Glutamatergic neuron (in vitro differentiated cells): ENCODE data around the gene LAMTOR1. TPM values are rescaled to one million over a fixed set of nuclear protein-coding genes. Genes with fewer than 3 reads are reported as not detected.
A peak's percentile ranks its signal among the peaks of the same experiment; 100 is the strongest.

ENCODE experiments used
- DNase-seq: peaks from one replicate; pipeline ENCODE4 v3.0.0; 2022
- H3K27ac Mint-ChIP-seq: one replicate; pipeline ENCODE4 v1.8.0; 2020; ENCODE audit warnings: mild to moderate bottlenecking, mixed read lengths, inconsistent platforms; ENCODE audit not compliant: unreplicated experiment
- H3K27me3 Mint-ChIP-seq: one replicate; pipeline ENCODE4 v1.8.0; 2020; ENCODE audit warnings: mild to moderate bottlenecking, moderate library complexity, mixed read lengths, inconsistent platforms; ENCODE audit not compliant: unreplicated experiment
- H3K36me3 Mint-ChIP-seq: one replicate; pipeline ENCODE4 v1.8.0; 2020; ENCODE audit warnings: mild to moderate bottlenecking, mixed read lengths, inconsistent platforms; ENCODE audit not compliant: unreplicated experiment
- H3K4me1 Mint-ChIP-seq: one replicate; pipeline ENCODE4 v1.8.0; 2020; ENCODE audit warnings: mild to moderate bottlenecking, low read depth, mixed read lengths, inconsistent platforms; ENCODE audit not compliant: unreplicated experiment
- H3K4me3 Mint-ChIP-seq: one replicate; pipeline ENCODE4 v1.8.0; 2020; ENCODE audit warnings: mild to moderate bottlenecking, mixed read lengths, inconsistent platforms; ENCODE audit not compliant: unreplicated experiment
- H3K9me3 Mint-ChIP-seq: one replicate; pipeline ENCODE4 v1.8.0; 2020; ENCODE audit warnings: mild to moderate bottlenecking, moderate library complexity, mixed read lengths, inconsistent platforms; ENCODE audit not compliant: unreplicated experiment
- total RNA-seq: library from RNA; stranded (reverse); fragmentation: NEBNext Ultra II Directional; extraction: Animal tissue kit (Norgen Biotek cat#: 25700); gene quantifications from one replicate; pipeline ENCODE4 v1.2.1, GENCODE V29; 2021; ENCODE audit not compliant: unreplicated experiment
- TF ChIP-seq, protein P1 (sequence below): fragments of 200-600 bp; sonication (generic); IDR thresholded peaks from one replicate; pipeline ENCODE4 v1.5.0; 2021; ENCODE audit not compliant: partially characterized antibody, unreplicated experiment

Gene LAMTOR1
- total RNA-seq, 1 donor from 2014 or later: 68.3 TPM

DNA sequence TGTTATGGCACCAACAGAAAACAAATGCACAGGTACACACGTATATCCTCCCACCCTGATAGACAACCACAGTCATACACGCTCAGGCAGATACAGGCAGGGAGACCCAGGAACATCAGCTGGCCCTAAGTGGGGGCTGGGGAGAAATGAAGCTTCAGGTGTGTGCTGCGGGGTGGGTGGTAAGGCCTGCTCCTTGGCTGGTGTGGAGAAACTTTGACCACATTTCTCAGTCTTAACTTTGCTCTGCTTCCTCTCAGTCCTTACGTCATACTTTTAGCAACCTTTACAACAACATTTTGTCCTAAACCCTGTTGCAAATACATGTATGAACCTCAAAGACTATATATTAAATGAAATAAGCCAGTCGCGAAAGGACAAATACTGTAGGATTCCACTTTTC is 16.1 kb upstream of the LAMTOR1 start:
- peaks cover 15% of the 10 kb centered on the region for H3K36me3 Mint-ChIP-seq
- H3K27me3 Mint-ChIP-seq: peaks cover 11% of the 10 kb centered on the region
- no peak for DNase-seq
- TF ChIP-seq, protein P1, sequence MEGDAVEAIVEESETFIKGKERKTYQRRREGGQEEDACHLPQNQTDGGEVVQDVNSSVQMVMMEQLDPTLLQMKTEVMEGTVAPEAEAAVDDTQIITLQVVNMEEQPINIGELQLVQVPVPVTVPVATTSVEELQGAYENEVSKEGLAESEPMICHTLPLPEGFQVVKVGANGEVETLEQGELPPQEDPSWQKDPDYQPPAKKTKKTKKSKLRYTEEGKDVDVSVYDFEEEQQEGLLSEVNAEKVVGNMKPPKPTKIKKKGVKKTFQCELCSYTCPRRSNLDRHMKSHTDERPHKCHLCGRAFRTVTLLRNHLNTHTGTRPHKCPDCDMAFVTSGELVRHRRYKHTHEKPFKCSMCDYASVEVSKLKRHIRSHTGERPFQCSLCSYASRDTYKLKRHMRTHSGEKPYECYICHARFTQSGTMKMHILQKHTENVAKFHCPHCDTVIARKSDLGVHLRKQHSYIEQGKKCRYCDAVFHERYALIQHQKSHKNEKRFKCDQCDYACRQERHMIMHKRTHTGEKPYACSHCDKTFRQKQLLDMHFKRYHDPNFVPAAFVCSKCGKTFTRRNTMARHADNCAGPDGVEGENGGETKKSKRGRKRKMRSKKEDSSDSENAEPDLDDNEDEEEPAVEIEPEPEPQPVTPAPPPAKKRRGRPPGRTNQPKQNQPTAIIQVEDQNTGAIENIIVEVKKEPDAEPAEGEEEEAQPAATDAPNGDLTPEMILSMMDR: no peak
- no peak overlapping the region for H3K27ac Mint-ChIP-seq
- H3K4me3 Mint-ChIP-seq: no peak overlapping the region
- no peaks in the 10 kb centered on the region for H3K4me1 Mint-ChIP-seq
- no peaks in the 10 kb centered on the region for H3K9me3 Mint-ChIP-seq

DNA sequence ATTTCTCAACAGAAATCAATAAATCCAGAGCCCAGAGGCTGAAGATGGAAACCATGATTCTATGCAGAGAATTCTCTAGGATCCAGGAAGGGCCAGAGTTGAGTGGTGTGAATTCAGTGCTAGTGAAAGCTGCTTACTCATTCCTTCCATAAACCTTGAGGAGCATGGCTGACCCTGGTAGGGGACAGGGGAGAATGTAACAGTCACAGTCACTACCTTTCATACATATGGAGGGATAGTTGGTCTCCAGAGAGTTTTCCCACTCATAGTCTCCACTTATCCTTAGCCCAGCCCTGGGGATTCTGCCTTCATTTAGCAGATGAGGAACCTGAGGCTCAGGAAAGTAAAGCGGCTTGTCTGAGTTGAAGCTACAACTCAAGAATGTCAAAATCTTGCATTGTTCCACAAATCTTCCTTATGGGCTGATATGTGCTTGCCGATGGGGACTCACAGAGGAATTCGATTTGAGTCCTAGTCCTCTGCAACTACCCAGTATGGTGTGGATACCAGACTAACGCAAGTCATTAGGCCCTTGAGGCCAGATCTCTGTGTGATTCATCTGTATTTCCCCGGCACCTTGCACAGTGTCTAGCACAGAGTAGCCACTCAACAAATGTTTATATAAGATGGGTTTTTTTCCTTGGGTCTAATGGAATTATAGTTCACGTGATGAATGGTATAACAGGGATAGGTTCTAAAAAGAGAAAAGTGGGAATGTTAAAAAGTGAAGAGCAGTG is 13.1 kb upstream of the LAMTOR1 start:
- Mint-ChIP-seq H3K27me3 (peaks cover 20% of the 10 kb centered on the region), H3K4me1 (no peaks in the 10 kb centered on the region), H3K4me3 (no peak overlapping the region), H3K36me3 (peaks cover 14% of the 10 kb centered on the region), H3K9me3 (peaks cover 12% of the 10 kb centered on the region), H3K27ac (no peak overlapping the region)
- DNase-seq: no peak
- TF ChIP-seq, protein P1: no peak

DNA sequence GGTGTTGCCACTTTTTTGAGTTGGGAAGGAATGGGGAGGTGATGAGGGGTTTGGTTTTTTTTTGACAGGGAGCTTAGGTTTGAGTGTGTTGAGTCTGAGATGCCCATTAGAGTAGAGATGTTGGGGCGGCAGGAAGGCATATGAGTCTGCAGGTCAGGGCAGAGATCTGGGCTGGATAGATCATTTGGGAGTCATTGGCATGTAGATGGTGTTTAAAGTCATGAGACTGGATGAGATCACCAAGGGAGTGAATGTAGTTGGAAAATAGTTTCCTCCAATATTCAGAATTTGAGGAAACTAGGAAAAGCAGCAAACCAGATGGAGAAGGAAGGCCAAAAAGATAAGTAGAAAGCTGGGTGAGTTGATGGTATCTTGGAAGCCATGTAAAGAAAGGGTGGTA is 11.5 kb upstream of the LAMTOR1 start:
- peaks cover 19% of the 10 kb centered on the region for H3K27me3 Mint-ChIP-seq
- no peak for DNase-seq
- peaks cover 3% of the 10 kb centered on the region for H3K4me1 Mint-ChIP-seq
- H3K36me3 Mint-ChIP-seq: peaks cover 14% of the 10 kb centered on the region
- H3K27ac Mint-ChIP-seq: no peak overlapping the region
- TF ChIP-seq, protein P1: no peak
- H3K9me3 Mint-ChIP-seq: peaks cover 12% of the 10 kb centered on the region
- no peak overlapping the region for H3K4me3 Mint-ChIP-seq

DNA sequence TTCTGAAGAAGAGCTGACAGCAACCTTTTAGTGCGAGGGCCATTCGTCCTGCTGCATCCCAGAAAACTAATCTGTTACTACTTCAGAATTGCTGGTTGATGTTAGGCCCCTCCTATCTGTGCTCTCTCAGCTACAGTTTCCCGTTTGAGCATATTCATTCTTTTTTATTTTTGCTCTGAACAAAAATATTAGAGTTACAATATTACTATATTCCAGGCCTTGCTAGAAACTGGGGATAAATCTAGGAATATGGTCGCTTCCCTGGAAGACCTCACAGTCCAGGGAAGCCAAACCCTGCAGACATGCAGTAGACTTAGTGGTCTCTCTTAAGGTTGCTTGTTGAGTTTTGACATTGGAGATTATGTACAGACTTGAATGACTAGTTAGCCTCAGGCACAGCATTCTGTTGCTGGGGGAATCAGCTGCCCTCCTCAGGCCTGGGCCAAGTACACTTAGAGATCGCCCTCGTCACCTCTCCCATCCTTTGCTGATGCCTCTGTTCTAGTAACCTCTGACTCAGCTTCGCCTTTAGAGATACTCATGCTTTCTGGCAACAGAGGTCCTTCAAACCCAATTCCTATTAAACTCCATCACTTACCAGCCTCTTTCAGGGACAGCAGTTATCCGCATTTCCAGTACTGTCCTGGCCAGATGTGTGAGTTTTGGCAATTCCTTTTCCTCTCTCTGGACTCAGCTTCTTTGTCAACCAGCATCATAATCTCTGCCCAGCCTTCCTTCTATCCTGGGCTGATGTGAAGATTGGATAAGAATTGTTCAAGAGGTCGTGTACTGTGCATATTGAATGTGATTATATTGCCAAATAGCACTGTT is 10.1 kb upstream of the LAMTOR1 start:
- DNase-seq: no peak
- TF ChIP-seq, protein P1: no peak
- Mint-ChIP-seq H3K9me3 (peaks cover 12% of the 10 kb centered on the region), H3K4me3 (peak overlapping the region; percentile 95), H3K27ac (peak overlapping the region; percentile 100), H3K4me1 (peaks cover 3% of the 10 kb centered on the region), H3K36me3 (peaks cover 14% of the 10 kb centered on the region), H3K27me3 (peaks cover 17% of the 10 kb centered on the region)
